GM10266 (cell line): ENCODE data around the gene PLXNB2.

Experiments used
- DNase-seq: peaks from one replicate; pipeline ENCODE4 v3.0.0; 2012; ENCODE audit errors: extremely low spot score
- TF ChIP-seq, protein P1 (sequence below): IDR thresholded peaks from 2 replicates; pipeline ENCODE4 v1.5.1; 2012; ENCODE audit warnings: mild to moderate bottlenecking, low read depth; ENCODE audit not compliant: control insufficient read depth, insufficient read depth; ENCODE audit errors: missing control alignments

Gene PLXNB2

DNA sequence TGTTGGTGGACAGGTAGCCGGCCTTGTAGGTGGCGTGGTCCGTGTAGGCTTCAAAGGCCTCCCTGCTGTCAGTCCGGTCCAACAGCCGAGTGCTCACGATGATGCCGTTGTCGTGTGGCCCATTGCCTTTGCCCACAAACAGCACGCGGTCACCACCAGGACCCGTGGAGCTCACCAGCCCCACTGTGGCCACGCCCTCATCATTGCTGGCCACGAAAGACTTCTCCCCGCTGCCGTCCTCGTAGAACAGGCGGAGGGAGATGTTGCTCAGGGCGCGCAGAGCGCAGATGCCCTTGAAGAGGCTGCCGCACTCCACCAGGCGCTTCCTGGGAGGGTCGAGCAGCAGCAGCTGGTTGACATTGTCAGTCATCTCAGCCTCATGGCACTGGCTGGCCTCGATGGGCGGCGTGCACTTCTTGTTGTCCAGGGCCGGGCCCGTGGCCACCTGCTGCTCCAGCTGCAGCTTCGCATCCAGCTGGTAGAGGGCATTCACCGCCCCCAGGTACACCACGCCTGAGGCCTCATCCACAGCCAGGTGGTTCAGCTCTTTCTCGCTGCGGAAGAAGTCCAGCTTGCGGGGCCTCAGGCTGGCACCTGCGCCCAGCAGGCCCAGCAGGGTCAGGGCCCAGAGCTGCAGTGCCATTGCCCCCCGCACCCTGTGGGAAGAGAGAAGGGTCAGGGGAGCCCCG, 17.4 kb downstream of the PLXNB2 start:
- DNase-seq, result no peak
- TF ChIP-seq, protein P1, sequence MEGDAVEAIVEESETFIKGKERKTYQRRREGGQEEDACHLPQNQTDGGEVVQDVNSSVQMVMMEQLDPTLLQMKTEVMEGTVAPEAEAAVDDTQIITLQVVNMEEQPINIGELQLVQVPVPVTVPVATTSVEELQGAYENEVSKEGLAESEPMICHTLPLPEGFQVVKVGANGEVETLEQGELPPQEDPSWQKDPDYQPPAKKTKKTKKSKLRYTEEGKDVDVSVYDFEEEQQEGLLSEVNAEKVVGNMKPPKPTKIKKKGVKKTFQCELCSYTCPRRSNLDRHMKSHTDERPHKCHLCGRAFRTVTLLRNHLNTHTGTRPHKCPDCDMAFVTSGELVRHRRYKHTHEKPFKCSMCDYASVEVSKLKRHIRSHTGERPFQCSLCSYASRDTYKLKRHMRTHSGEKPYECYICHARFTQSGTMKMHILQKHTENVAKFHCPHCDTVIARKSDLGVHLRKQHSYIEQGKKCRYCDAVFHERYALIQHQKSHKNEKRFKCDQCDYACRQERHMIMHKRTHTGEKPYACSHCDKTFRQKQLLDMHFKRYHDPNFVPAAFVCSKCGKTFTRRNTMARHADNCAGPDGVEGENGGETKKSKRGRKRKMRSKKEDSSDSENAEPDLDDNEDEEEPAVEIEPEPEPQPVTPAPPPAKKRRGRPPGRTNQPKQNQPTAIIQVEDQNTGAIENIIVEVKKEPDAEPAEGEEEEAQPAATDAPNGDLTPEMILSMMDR, result no peak

DNA sequence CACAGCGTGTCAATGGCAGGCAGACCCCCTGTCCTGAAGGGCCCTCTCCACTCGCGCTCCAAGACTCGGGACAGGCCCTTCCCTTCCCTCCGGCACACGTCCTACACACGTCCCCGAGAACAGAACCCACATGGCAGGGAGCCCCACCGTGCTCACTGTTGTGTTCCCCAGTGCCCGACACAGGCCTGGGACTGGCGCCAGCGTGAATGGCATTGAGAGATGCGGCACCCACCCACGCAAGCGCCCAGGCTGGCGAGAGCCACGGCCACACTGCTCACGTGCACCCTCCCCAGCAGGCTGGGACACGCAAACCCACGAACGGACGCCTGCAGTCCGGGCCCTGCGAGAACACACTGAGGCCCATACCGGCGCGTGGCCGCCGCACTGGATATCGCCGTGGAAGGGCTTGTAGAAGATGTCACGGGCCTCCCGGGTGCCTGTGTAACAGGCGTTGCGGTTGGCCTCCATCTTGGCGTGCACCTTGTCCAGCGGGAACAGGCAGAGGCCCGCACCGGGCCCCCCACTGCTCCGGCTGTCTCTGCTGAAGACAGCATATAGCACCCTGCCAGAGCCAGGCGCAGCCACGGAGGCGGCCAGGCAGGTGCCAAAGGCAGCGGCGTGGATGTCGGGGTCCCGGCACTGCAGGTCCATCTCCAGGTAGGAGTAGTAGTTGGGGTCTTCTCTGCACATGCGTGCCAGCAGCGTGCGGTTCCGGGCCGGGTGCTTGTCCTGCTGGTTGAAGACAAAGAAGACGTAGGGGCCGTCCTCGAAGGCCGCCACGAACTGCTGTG, 18.1 kb downstream of the PLXNB2 start:
- no peak for DNase-seq
- TF ChIP-seq, protein P1, result no peak

DNA sequence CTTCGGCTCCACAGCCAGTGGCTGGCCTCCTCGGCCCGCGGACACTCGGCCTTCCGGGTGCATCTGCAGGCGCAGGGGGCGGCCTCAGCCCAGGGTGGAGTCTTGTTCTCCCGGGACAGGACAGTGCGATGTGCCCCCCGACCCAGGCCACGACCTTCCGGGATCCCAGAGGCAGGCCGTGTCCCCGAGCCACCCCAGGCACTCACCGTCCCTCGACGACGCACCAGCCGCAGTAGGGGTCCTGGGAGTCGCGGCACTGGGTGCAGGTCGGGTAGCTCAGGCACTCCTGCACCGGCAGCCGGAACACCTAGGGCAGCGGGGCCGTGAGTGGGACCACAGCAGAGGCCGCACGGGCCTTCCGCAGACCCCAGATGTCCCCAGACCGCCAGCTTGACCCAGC, 19.7 kb downstream of the PLXNB2 start:
- TF ChIP-seq, protein P1, result no peak
- DNase-seq, result no peak

DNA sequence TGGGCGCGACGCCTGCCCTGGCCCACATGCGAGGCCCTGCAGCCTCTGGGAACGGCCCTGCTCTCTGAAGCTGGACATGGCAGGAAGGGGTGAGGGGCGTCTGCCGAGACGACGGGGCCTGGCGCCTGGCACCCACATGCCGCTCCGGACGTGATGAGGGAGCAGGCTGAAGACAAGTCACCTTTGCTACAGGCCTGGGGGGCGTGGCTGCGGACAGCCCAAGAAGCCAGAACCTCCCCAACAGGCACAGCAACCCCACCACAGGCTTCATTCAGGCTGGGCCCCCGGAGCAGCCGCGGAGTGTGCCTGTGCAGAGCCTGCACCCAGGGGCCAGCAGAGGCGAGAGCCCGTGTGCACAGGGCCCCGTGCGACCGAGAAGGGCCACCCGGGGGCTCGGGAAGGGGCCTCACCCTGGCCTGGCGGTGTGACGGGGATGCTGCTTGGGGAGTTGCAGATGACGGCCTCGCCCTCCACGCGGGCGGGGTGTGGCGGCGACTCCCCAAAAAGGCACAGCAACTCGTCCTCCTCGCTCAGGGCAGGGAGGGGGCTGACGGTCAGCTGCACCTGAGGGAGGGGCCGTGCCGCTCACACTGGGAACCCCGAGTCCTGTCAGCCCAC, 20.6 kb downstream of the PLXNB2 start:
- TF ChIP-seq, protein P1, result no peak
- DNase-seq, result no peak

DNA sequence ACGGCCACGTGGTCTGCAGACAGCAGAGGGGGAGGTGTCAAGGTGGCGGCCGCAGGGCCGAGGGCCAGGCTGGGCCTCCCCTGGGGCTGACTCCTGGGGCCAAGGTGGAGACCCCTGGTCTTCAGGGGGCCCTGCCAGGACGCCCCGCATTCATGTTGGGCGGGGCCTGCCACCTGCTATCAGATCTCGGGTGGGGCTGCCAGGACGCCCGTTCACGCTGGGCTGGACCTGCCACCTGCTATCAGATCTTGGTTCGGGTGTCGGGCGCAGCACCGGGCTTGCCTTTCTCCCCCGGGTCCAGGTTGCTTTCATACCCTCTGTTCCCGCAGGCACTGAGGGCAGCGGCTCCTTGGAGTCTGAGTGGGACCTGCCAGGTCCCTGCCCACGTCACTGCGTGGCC, 21.2 kb downstream of the PLXNB2 start:
- DNase-seq, result no peak
- TF ChIP-seq, protein P1, result no peak

DNA sequence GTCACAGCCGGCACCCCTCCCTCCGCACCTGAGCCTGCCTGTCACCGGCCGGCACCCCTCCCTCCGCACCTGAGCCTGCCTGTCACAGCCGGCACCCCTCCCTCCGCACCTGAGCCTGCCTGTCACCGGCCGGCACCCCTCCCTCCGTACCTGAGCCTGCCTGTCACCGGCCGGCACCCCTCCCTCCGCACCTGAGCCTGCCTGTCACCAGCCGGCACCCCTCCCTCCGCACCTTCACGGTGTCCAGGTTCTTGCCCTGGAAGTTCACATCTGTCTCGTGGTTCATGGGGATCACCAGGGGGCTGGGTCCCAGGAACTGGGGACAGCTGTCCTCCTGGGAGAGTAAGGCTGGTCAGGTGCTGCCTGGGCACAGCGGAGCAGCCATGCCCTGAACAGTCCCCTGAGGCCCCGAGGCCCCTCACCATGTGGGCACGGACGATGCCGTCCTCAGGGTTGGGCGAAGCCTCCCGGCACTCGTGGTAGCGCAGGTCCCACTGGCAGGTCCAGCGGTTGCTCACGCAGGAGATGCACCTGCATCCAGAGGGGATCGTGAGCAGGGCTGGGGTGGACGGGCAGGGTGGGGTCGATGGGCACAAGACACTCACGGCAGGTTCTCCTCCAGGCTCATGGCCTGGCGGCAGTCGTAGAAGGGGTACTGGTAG, 21.7 kb downstream of the PLXNB2 start:
- TF ChIP-seq, protein P1, result no peak
- no peak for DNase-seq

DNA sequence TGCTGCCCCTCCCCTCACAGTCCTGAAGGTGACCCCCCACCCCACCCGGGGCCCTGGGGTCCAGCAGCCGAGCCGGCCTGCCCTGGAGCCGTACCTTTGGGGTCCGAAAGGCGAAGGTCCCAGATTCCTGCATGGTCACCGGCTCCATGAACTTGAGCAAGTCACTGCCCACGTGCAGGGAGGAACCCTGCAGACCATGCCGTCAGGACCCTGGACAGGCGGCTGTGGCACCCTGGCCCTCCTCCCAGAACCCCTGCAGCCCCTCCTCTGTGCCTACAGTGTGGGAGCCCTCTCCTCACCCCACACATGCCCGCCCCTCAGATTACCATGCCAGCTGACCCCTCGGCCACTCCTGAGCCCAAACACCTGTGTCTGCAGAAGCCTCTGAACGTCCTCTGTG, 23.0 kb downstream of the PLXNB2 start:
- DNase-seq, result no peak
- TF ChIP-seq, protein P1, result no peak
